HEK293 (cell line): ENCODE data around the gene TSEN2.
A peak's percentile ranks its signal among the peaks of the same experiment; 100 is the strongest.

Experiments
- GLI4 ChIP-seq: fragments of 450-650 bp; formaldehyde crosslinking; IDR thresholded peaks from 2 replicates; pipeline ENCODE4 v1.5.1; 2016; ENCODE audit warnings: missing biosample characterization, missing genetic modification characterization
- GLIS2 ChIP-seq: fragments of 450-650 bp; formaldehyde crosslinking; IDR thresholded peaks from 2 replicates; pipeline ENCODE4 v1.5.1; 2016; ENCODE audit warnings: missing biosample characterization, missing genetic modification characterization
- HOXA7 ChIP-seq: sonication (generic); formaldehyde crosslinking; IDR thresholded peaks from 2 replicates; pipeline ENCODE4 v1.8.1; 2022; ENCODE audit warnings: missing genetic modification reagents, borderline replicate concordance
- KLF8 ChIP-seq: fragments of 450-650 bp; formaldehyde crosslinking; IDR thresholded peaks from 2 replicates; pipeline ENCODE4 v1.5.1; 2016; ENCODE audit warnings: missing biosample characterization, missing genetic modification characterization
- MYNN ChIP-seq: fragments of 450-650 bp; formaldehyde crosslinking; IDR thresholded peaks from 2 replicates; pipeline ENCODE4 v1.5.1; 2016; ENCODE audit warnings: missing biosample characterization, missing genetic modification characterization, borderline replicate concordance
- PRDM1 ChIP-seq: fragments of 450-650 bp; formaldehyde crosslinking; IDR thresholded peaks from 2 replicates; pipeline ENCODE4; 2016; ENCODE audit warnings: missing biosample characterization, missing genetic modification characterization
- ZBTB10 ChIP-seq: fragments of 450-650 bp; formaldehyde crosslinking; IDR thresholded peaks from 2 replicates; pipeline ENCODE4 v1.5.1; 2016; ENCODE audit warnings: missing biosample characterization, missing genetic modification characterization
- ZFHX2 ChIP-seq: fragments of 450-650 bp; formaldehyde crosslinking; conservative IDR thresholded peaks from 2 replicates; pipeline ENCODE4 v1.5.1; 2016; ENCODE audit warnings: missing biosample characterization, missing genetic modification characterization
- ZNF211 ChIP-seq: fragments of 450-650 bp; formaldehyde crosslinking; IDR thresholded peaks from 2 replicates; pipeline ENCODE4 v1.5.1; 2016; ENCODE audit warnings: low read depth, missing biosample characterization, missing genetic modification characterization
- ZNF335 ChIP-seq: fragments of 450-650 bp; formaldehyde crosslinking; conservative IDR thresholded peaks from 2 replicates; pipeline ENCODE4 v1.5.1; 2016; ENCODE audit warnings: missing biosample characterization, missing genetic modification characterization
- ZNF423 ChIP-seq: fragments of 450-650 bp; formaldehyde crosslinking; IDR thresholded peaks from 2 replicates; pipeline ENCODE4 v1.5.1; 2016; ENCODE audit warnings: missing biosample characterization, missing genetic modification characterization
- ZNF513 ChIP-seq: fragments of 450-650 bp; IDR thresholded peaks from 2 replicates; pipeline ENCODE4 v1.5.1; 2018; ENCODE audit warnings: missing biosample characterization, missing genetic modification characterization
- ZNF549 ChIP-seq: fragments of 450-650 bp; IDR thresholded peaks from 2 replicates; pipeline ENCODE4 v1.5.1; 2018; ENCODE audit warnings: missing biosample characterization, missing genetic modification characterization, mild to moderate bottlenecking, inconsistent platforms, moderate library complexity
- ZNF585B ChIP-seq: fragments of 450-650 bp; formaldehyde crosslinking; IDR thresholded peaks from 2 replicates; pipeline ENCODE4 v1.5.1; 2016; ENCODE audit warnings: missing biosample characterization, missing genetic modification characterization
- ZNF629 ChIP-seq: fragments of 450-650 bp; formaldehyde crosslinking; IDR thresholded peaks from 2 replicates; pipeline ENCODE4 v1.5.1; 2017; ENCODE audit warnings: missing biosample characterization, missing genetic modification characterization
- ZNF660 ChIP-seq: fragments of 450-650 bp; IDR thresholded peaks from 2 replicates; pipeline ENCODE4 v1.5.1; 2018; ENCODE audit warnings: missing biosample characterization, mild to moderate bottlenecking, missing genetic modification characterization
- ZXDB ChIP-seq: fragments of 450-650 bp; formaldehyde crosslinking; IDR thresholded peaks from 2 replicates; pipeline ENCODE4 v1.5.1; 2016; ENCODE audit warnings: missing biosample characterization, missing genetic modification characterization
- TF ChIP-seq, protein P1 (sequence below): fragments of 450-650 bp; formaldehyde crosslinking; IDR thresholded peaks from 2 replicates; pipeline ENCODE4 v1.5.1; 2016; ENCODE audit warnings: missing biosample characterization, missing genetic modification characterization
- TF ChIP-seq, protein P2 (sequence below): fragments of 450-650 bp; formaldehyde crosslinking; IDR thresholded peaks from 2 replicates; pipeline ENCODE4 v1.5.1; 2016; ENCODE audit warnings: missing biosample characterization, missing genetic modification characterization, borderline replicate concordance

TSEN2 gene

GRCh38 chr3:12471241-12471640 lies 13.0 kb upstream of the TSEN2 start (continued):
- TF ChIP-seq ZXDB (tag by site-specific recombination): peak; percentile 28; the same call in 1 of the 2 replicates
- TF ChIP-seq, protein P1, sequence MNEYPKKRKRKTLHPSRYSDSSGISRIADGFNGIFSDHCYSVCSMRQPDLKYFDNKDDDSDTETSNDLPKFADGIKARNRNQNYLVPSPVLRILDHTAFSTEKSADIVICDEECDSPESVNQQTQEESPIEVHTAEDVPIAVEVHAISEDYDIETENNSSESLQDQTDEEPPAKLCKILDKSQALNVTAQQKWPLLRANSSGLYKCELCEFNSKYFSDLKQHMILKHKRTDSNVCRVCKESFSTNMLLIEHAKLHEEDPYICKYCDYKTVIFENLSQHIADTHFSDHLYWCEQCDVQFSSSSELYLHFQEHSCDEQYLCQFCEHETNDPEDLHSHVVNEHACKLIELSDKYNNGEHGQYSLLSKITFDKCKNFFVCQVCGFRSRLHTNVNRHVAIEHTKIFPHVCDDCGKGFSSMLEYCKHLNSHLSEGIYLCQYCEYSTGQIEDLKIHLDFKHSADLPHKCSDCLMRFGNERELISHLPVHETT (tag by site-specific recombination): no peak
- no peak for TF ChIP-seq MYNN (tag by site-specific recombination)
- no peak for TF ChIP-seq GLI4 (tag by site-specific recombination)
- peak; percentile 54; the same call in 1 of the 2 replicates for TF ChIP-seq ZNF660 (tag by site-specific recombination)
- TF ChIP-seq PRDM1 (tag by site-specific recombination): 0 out of 2 replicates have a peak, but pooled peaks have one; percentile 16
- no peak for TF ChIP-seq ZNF549 (tag by site-specific recombination)
- TF ChIP-seq ZNF423 (tag by site-specific recombination): 0 out of 2 replicates have a peak, but pooled peaks have one; percentile 9
- no peak for TF ChIP-seq ZNF211 (tag by site-specific recombination)
- TF ChIP-seq, protein P2, sequence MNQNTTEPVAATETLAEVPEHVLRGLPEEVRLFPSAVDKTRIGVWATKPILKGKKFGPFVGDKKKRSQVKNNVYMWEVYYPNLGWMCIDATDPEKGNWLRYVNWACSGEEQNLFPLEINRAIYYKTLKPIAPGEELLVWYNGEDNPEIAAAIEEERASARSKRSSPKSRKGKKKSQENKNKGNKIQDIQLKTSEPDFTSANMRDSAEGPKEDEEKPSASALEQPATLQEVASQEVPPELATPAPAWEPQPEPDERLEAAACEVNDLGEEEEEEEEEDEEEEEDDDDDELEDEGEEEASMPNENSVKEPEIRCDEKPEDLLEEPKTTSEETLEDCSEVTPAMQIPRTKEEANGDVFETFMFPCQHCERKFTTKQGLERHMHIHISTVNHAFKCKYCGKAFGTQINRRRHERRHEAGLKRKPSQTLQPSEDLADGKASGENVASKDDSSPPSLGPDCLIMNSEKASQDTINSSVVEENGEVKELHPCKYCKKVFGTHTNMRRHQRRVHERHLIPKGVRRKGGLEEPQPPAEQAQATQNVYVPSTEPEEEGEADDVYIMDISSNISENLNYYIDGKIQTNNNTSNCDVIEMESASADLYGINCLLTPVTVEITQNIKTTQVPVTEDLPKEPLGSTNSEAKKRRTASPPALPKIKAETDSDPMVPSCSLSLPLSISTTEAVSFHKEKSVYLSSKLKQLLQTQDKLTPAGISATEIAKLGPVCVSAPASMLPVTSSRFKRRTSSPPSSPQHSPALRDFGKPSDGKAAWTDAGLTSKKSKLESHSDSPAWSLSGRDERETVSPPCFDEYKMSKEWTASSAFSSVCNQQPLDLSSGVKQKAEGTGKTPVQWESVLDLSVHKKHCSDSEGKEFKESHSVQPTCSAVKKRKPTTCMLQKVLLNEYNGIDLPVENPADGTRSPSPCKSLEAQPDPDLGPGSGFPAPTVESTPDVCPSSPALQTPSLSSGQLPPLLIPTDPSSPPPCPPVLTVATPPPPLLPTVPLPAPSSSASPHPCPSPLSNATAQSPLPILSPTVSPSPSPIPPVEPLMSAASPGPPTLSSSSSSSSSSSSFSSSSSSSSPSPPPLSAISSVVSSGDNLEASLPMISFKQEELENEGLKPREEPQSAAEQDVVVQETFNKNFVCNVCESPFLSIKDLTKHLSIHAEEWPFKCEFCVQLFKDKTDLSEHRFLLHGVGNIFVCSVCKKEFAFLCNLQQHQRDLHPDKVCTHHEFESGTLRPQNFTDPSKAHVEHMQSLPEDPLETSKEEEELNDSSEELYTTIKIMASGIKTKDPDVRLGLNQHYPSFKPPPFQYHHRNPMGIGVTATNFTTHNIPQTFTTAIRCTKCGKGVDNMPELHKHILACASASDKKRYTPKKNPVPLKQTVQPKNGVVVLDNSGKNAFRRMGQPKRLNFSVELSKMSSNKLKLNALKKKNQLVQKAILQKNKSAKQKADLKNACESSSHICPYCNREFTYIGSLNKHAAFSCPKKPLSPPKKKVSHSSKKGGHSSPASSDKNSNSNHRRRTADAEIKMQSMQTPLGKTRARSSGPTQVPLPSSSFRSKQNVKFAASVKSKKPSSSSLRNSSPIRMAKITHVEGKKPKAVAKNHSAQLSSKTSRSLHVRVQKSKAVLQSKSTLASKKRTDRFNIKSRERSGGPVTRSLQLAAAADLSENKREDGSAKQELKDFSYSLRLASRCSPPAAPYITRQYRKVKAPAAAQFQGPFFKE (tag by site-specific recombination): no peak
- no peak for TF ChIP-seq ZBTB10 (tag by site-specific recombination)
- TF ChIP-seq GLIS2 (tag by site-specific recombination): peak; percentile 31; the same call in 1 of the 2 replicates
- TF ChIP-seq ZNF629: peak; percentile 66
- TF ChIP-seq ZNF513: no peak
- no peak for TF ChIP-seq ZNF585B (tag by site-specific recombination)
- no peak for TF ChIP-seq HOXA7 (CRISPR knock-in tag)
- TF ChIP-seq ZFHX2 (tag by site-specific recombination): peak; percentile 76
- TF ChIP-seq KLF8 (tag by site-specific recombination): no peak
- peak; percentile 35; the same call in 1 of the 2 replicates for TF ChIP-seq ZNF335 (tag by site-specific recombination)
- TF ChIP-seq, all 188 proteins: peak for 21
